DND-41 (cell line): ENCODE data around the gene PEX14.

Experiments
- ATAC-seq: fragments of 200-7000 bp; cut with Tn5 transposase; 3 replicates; pipeline ENCODE4 v1.9.1; 2021; ENCODE audit warnings: low read depth; ENCODE audit not compliant: insufficient read depth
- DNase-seq: peaks from one replicate; pipeline ENCODE4 v3.0.0-alpha.2; 2020
- H2AFZ ChIP-seq: 2 replicates; pipeline ENCODE4 v1.6.0; 2012; ENCODE audit warnings: low read depth, low read length
- H3K27ac ChIP-seq: 2 replicates; pipeline ENCODE4 v1.5.1; 2012; ENCODE audit warnings: low read length, inconsistent platforms
- H3K27me3 ChIP-seq: fragments of 200-600 bp; sonication (generic); 2 replicates; pipeline ENCODE4 v1.6.0; 2012; ENCODE audit warnings: low read length, mild to moderate bottlenecking, inconsistent platforms; ENCODE audit not compliant: insufficient read depth, poor library complexity
- H3K36me3 ChIP-seq: 2 replicates; pipeline ENCODE4 v1.5.1; 2012; ENCODE audit warnings: low read length, inconsistent platforms; ENCODE audit not compliant: insufficient read depth
- H3K4me1 ChIP-seq: 2 replicates; pipeline ENCODE4 v1.5.1; 2012; ENCODE audit warnings: mild to moderate bottlenecking, low read length; ENCODE audit not compliant: insufficient read depth
- H3K4me2 ChIP-seq: 2 replicates; pipeline ENCODE4 v1.6.0; 2012; ENCODE audit warnings: mild to moderate bottlenecking, moderate library complexity, low read length, inconsistent platforms; ENCODE audit not compliant: insufficient read depth
- H3K4me3 ChIP-seq, 2 experiments: fragments of 200-600 bp in 1 of 2; shearing (Covaris generic) in 1 of 2; 2 replicates each; pipeline ENCODE4 v1.5.1; 2012 to 2016; ENCODE audit warnings: inconsistent platforms in 2 of 2, low read length in 2 of 2, mild to moderate bottlenecking in 2 of 2, low read depth in 1 of 2, moderate library complexity in 1 of 2
- H3K79me2 ChIP-seq: 2 replicates; pipeline ENCODE4 v1.6.0; 2012; ENCODE audit warnings: low read length, inconsistent platforms; ENCODE audit not compliant: insufficient read depth
- H3K9ac ChIP-seq: 2 replicates; pipeline ENCODE4 v1.6.0; 2012; ENCODE audit warnings: low read depth, mild to moderate bottlenecking, inconsistent platforms, low read length, moderate library complexity
- H3K9me3 ChIP-seq: 2 replicates; pipeline ENCODE4 v1.5.1; 2012; ENCODE audit warnings: low read length, moderate library complexity, mild to moderate bottlenecking, inconsistent platforms; ENCODE audit not compliant: insufficient read depth, severe bottlenecking
- H4K20me1 ChIP-seq: 2 replicates; pipeline ENCODE4 v1.6.0; 2012; ENCODE audit warnings: low read length; ENCODE audit not compliant: insufficient read depth
- EZH2 ChIP-seq: IDR thresholded peaks from 3 replicates; pipeline ENCODE4 v1.6.1; 2012; ENCODE audit warnings: borderline replicate concordance, low read depth, mild to moderate bottlenecking, moderate library complexity, low read length, inconsistent platforms; ENCODE audit not compliant: severe bottlenecking
- TF ChIP-seq, protein P1 (sequence below): IDR thresholded peaks from 2 replicates; pipeline ENCODE4 v1.5.1; 2012; ENCODE audit warnings: borderline replicate concordance, low read length, moderate library complexity, mild to moderate bottlenecking; ENCODE audit not compliant: poor library complexity, severe bottlenecking; ENCODE audit errors: extremely low read depth

The PEX14 gene

DNA sequence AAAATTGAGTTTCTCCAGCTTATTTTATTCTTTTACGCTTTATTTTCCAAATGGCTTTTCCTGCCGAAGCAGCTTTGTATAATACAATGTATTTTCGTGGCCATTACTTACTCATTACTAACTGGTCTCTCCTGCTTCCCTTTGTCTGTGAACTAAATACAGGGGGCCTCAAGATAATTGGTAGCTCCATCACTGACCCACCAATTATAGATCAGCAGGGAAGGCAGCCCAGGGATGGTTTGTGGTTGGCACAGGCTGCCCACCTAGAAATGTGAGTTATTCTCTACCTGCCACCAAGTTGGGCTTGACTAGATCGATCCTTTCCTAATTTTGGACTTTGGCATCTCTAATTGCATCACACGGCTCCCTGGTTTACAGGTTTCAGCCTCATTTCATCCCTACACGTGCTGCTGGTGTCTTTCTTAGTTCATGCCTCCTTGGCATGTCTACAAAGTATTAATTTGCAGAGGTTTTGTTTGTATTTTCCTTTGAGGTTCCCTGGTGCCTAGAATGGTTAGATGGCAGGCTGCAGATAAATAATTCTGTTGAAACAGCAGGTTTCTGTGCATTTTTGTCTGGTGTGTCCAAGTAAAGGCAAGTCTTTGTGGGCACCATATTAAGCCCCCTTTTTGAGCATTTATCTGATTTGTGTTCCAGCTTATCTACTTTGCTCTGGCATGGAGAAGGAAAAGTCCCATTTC is 35.2 kb downstream of the PEX14 start:
- Histone ChIP-seq H3K4me1 (peaks cover 72% of the 10 kb centered on the region), H3K4me2 (peak overlapping the region; percentile 64), H2AFZ (peak overlapping the region; percentile 54), H4K20me1 (0 out of 2 replicates have a peak, but pooled peaks cover 3% of the 10 kb centered on the region), H3K27me3 (no peaks in the 10 kb centered on the region), H3K36me3 (no peaks in the 10 kb centered on the region), H3K9me3 (no peaks in the 10 kb centered on the region), H3K9ac (peak overlapping the region; percentile 64), H3K4me3 (peak overlapping the region in 1 of 2 experiments; percentile 48; a peak in 2 of 4 replicates), H3K79me2 (peaks cover 76% of the 10 kb centered on the region), H3K27ac (peak overlapping the region; percentile 93)
- ATAC-seq: no peak
- no peak for DNase-seq
- TF ChIP-seq, protein P1, sequence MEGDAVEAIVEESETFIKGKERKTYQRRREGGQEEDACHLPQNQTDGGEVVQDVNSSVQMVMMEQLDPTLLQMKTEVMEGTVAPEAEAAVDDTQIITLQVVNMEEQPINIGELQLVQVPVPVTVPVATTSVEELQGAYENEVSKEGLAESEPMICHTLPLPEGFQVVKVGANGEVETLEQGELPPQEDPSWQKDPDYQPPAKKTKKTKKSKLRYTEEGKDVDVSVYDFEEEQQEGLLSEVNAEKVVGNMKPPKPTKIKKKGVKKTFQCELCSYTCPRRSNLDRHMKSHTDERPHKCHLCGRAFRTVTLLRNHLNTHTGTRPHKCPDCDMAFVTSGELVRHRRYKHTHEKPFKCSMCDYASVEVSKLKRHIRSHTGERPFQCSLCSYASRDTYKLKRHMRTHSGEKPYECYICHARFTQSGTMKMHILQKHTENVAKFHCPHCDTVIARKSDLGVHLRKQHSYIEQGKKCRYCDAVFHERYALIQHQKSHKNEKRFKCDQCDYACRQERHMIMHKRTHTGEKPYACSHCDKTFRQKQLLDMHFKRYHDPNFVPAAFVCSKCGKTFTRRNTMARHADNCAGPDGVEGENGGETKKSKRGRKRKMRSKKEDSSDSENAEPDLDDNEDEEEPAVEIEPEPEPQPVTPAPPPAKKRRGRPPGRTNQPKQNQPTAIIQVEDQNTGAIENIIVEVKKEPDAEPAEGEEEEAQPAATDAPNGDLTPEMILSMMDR: no peak
- TF ChIP-seq EZH2: no peak

GRCh38 chr1:10510520-10511493 is 36.1 kb downstream of the PEX14 start:
- H3K27ac ChIP-seq: peak overlapping the region; percentile 93
- TF ChIP-seq, protein P1: no peak
- no peak for TF ChIP-seq EZH2
- peak overlapping the region; percentile 64 for H3K4me2 ChIP-seq
- peak overlapping the region; percentile 7 to 48; a peak in 3 of 4 replicates for H3K4me3 ChIP-seq
- H2AFZ ChIP-seq: peak overlapping the region; percentile 54
- DNase-seq (peak; percentile 87), ATAC-seq (peak; percentile 90)
- no peaks in the 10 kb centered on the region for H3K27me3 ChIP-seq
- peak overlapping the region; percentile 64 for H3K9ac ChIP-seq
- H3K79me2 ChIP-seq: peaks cover 78% of the 10 kb centered on the region
- H3K9me3 ChIP-seq: no peaks in the 10 kb centered on the region
- peaks cover 81% of the 10 kb centered on the region for H3K4me1 ChIP-seq
- 0 out of 2 replicates have a peak, but pooled peaks cover 3% of the 10 kb centered on the region for H4K20me1 ChIP-seq
- no peaks in the 10 kb centered on the region for H3K36me3 ChIP-seq

GRCh38 chr1:10511494-10511885 is 36.7 kb downstream of the PEX14 start:
- Histone ChIP-seq H4K20me1 (0 out of 2 replicates have a peak, but pooled peaks cover 3% of the 10 kb centered on the region), H3K4me1 (peaks cover 85% of the 10 kb centered on the region), H3K27ac (peak overlapping the region; percentile 93), H3K27me3 (no peaks in the 10 kb centered on the region), H3K4me2 (peak overlapping the region; percentile 64), H3K36me3 (no peaks in the 10 kb centered on the region), H3K79me2 (peaks cover 79% of the 10 kb centered on the region), H3K4me3 (peak overlapping the region; percentile 7 to 48; a peak in 3 of 4 replicates), H3K9me3 (no peaks in the 10 kb centered on the region), H3K9ac (peak overlapping the region; percentile 64), H2AFZ (peak overlapping the region; percentile 41)
- TF ChIP-seq EZH2: no peak
- TF ChIP-seq, protein P1: no peak
- peak; percentile 24 for DNase-seq
- ATAC-seq: peak; percentile 7; the same call in 1 of the 3 replicates
